Measurements from ENCODE around the gene VAT1L. TPM values are rescaled to one million over a fixed set of nuclear protein-coding genes. Genes with fewer than 3 reads are reported as not detected.

VAT1L gene
- total RNA-seq, 1 donor from 2014 or later: 4.8 TPM

DNA sequence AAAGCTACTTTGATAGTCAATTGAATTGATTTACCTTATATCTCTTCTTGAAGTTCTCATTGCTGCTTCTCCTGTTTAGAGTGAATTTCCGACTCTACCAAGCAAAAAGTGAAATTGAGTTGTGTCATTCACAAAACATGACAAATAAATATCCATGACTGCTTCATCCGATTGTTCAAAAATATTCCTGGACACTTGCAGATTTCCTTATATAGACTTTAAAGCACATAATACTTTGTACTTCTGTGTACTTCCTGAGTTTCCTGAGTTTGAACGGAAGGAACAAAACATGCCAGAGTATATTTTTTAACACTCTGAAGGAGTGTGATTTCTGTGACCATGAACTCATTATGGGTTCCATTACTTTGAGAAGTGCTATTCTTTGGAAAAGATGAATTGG, 20.5 kb upstream of the VAT1L start:
- H3K4me1 Mint-ChIP-seq: no peaks in the 10 kb centered on the region
- DNase-seq (ENCODE audit: low read depth, low spot score): no peak
- H3K27me3 Mint-ChIP-seq (ENCODE audit: low read depth): peaks cover 3% of the 10 kb centered on the region
- TF ChIP-seq, protein P1, sequence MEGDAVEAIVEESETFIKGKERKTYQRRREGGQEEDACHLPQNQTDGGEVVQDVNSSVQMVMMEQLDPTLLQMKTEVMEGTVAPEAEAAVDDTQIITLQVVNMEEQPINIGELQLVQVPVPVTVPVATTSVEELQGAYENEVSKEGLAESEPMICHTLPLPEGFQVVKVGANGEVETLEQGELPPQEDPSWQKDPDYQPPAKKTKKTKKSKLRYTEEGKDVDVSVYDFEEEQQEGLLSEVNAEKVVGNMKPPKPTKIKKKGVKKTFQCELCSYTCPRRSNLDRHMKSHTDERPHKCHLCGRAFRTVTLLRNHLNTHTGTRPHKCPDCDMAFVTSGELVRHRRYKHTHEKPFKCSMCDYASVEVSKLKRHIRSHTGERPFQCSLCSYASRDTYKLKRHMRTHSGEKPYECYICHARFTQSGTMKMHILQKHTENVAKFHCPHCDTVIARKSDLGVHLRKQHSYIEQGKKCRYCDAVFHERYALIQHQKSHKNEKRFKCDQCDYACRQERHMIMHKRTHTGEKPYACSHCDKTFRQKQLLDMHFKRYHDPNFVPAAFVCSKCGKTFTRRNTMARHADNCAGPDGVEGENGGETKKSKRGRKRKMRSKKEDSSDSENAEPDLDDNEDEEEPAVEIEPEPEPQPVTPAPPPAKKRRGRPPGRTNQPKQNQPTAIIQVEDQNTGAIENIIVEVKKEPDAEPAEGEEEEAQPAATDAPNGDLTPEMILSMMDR (conservative IDR thresholded peaks at IDR 0.05): no peak
- H3K4me3 Mint-ChIP-seq: no peak overlapping the region
- no peaks in the 10 kb centered on the region for H3K36me3 Mint-ChIP-seq (ENCODE audit: low read depth)
- peaks cover 3% of the 10 kb centered on the region for H3K9me3 Mint-ChIP-seq
- H3K27ac Mint-ChIP-seq (ENCODE audit: unreplicated experiment): no peak overlapping the region

DNA sequence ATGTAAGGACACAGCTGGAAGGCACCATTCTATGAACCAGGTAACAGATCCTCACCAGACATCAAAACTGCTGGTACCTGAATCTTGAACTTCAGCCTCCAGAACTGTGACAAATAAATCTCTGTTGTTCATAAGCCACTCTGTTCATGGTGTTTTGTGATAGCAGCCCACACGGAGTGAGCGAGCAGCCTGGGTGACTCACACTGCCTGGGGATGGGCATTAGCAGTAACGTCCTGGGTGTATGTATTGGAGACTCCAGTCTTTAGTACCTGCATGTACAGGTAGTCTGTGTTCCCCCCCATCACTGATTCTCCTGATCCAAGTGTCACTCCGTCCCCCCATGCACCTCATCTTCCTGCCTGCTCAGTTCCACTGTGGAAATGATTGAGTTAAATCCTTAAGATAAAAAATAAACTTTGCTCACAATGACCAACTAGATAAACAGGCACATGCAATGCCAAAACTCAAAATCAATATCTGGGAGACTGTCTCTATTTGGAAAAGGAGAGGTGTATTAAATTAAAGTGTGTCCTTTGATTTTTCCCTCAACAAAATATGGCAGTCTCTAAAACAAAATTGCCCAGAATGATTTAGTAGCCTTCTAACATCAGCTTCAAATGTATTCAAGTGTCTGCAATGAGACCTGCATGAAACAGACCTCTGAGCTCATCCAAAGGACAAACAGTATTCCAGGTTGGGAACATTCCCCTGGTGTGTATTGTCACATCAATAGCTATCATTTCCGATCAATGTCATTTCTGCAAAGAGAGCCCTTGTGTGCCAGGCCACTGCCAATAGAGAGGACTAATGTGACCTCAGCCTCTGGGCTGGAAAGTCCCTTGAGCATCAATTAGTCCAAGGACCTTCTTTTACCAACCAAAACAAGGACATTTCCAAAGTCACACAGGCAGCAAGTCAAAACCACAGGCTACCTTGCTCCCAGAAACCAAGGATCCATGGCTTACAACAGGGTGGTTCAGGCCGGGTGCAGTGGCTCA, 12.2 kb upstream of the VAT1L start:
- no peak overlapping the region for H3K27ac Mint-ChIP-seq (ENCODE audit: unreplicated experiment)
- H3K4me1 Mint-ChIP-seq: no peaks in the 10 kb centered on the region
- H3K27me3 Mint-ChIP-seq (ENCODE audit: low read depth): no peaks in the 10 kb centered on the region
- H3K36me3 Mint-ChIP-seq (ENCODE audit: low read depth): no peaks in the 10 kb centered on the region
- no peak overlapping the region for H3K4me3 Mint-ChIP-seq
- DNase-seq (ENCODE audit: low read depth, low spot score): no peak
- TF ChIP-seq, protein P1 (conservative IDR thresholded peaks at IDR 0.05): no peak
- H3K9me3 Mint-ChIP-seq: no peaks in the 10 kb centered on the region

DNA sequence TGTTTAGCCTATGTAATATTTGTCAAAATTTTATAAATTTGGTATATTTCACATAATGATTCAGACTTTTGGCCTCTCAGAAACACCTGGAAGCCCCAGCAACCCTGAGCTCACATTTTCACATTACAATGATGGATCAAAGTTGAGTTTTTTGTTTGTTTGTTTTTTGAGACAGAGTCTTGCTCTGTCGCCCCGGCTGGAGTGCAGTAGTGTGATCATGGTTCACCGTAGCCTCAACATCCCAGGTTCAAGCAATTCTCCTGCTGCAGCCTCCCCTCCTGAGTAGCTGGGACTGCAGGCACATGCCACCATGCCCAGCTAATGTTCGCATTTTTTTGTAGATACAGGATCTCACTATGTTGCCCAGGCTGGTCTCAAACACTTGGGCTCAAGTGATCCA, 10.6 kb upstream of the VAT1L start:
- DNase-seq (ENCODE audit: low read depth, low spot score): no peak
- H3K27ac Mint-ChIP-seq (ENCODE audit: unreplicated experiment): no peak overlapping the region
- no peak overlapping the region for H3K4me3 Mint-ChIP-seq
- no peaks in the 10 kb centered on the region for H3K27me3 Mint-ChIP-seq (ENCODE audit: low read depth)
- TF ChIP-seq, protein P1 (conservative IDR thresholded peaks at IDR 0.05): no peak
- H3K9me3 Mint-ChIP-seq: no peaks in the 10 kb centered on the region
- no peaks in the 10 kb centered on the region for H3K4me1 Mint-ChIP-seq
- no peaks in the 10 kb centered on the region for H3K36me3 Mint-ChIP-seq (ENCODE audit: low read depth)

DNA sequence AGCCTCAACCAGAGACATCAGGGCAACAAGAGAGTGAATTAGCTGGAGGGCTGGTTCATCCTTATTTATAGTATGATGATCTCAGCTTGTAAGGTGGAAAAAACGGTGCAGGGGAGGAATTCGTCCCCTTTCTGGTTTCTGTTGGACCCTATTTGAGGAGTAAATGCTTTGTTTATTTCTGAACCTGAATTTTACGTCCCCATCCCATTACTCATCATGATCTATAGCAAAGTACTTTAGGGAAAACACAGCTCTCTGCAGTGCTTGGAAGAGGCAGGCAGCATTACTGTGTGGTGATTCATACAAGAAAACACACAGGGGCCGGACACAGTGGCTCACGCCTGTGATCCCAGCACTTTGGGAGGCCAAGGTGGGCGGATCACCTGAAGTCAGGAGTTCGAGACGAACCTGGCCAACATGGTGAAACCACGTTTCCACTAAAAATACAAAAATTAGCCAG, 8.0 kb upstream of the VAT1L start:
- Mint-ChIP-seq H3K27ac (ENCODE audit: unreplicated experiment) (no peak overlapping the region), H3K27me3 (ENCODE audit: low read depth) (peaks cover 2% of the 10 kb centered on the region), H3K4me3 (no peak overlapping the region), H3K9me3 (no peaks in the 10 kb centered on the region), H3K36me3 (ENCODE audit: low read depth) (no peaks in the 10 kb centered on the region), H3K4me1 (no peaks in the 10 kb centered on the region)
- no peak for DNase-seq (ENCODE audit: low read depth, low spot score)
- TF ChIP-seq, protein P1 (conservative IDR thresholded peaks at IDR 0.05): no peak

DNA sequence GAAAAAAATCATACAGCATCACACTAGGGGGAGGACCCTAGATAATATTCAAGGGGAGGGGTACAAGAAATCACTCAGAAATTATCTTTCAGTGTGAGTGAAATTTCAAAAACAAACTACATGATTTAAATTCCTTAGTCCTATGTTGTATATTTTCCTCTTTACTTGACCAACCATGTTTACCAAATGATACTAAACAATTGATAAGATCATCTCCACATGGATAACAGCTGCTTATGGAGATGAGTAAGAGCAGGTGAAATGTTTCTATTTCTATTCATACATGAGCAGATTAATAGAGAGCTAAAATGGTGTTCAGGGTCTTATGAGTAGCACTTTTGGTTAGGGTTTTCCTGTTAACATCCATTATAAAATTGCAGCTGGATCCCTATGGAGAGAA, 7.3 kb upstream of the VAT1L start:
- Mint-ChIP-seq H3K4me1 (no peaks in the 10 kb centered on the region), H3K9me3 (no peaks in the 10 kb centered on the region), H3K4me3 (no peak overlapping the region), H3K27ac (ENCODE audit: unreplicated experiment) (no peak overlapping the region), H3K36me3 (ENCODE audit: low read depth) (no peaks in the 10 kb centered on the region), H3K27me3 (ENCODE audit: low read depth) (peaks cover 5% of the 10 kb centered on the region)
- DNase-seq (ENCODE audit: low read depth, low spot score): no peak
- TF ChIP-seq, protein P1 (conservative IDR thresholded peaks at IDR 0.05): no peak

Measured in neural crest cell (in vitro differentiated cells).